ENCODE data around the gene RAB4B.

The RAB4B gene

DNA sequence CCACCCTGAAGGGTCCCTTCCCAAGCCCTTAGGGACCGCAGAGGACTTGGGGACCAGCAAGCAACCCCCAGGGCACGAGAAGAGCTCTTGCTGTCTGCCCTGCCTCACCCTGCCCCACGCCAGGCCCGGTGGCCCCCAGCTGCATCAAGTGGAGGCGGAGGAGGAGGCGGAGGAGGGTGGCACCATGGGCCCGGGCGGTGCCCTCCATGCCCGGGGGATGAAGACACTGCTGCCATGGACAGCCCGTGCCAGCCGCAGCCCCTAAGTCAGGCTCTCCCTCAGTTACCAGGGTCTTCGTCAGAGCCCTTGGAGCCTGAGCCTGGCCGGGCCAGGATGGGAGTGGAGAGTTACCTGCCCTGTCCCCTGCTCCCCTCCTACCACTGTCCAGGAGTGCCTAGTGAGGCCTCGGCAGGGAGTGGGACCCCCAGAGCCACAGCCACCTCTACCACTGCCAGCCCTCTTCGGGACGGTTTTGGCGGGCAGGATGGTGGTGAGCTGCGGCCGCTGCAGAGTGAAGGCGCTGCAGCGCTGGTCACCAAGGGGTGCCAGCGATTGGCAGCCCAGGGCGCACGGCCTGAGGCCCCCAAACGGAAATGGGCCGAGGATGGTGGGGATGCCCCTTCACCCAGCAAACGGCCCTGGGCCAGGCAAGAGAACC lies 22.4 kb downstream of the RAB4B start:
- H3K4me3 ChIP-seq (ENCODE audit: control insufficient read depth, low read depth, low read length), result peak overlapping the region; percentile 80
- DNase-seq (ENCODE audit: low read depth), result no peak
- TF ChIP-seq, protein P1, sequence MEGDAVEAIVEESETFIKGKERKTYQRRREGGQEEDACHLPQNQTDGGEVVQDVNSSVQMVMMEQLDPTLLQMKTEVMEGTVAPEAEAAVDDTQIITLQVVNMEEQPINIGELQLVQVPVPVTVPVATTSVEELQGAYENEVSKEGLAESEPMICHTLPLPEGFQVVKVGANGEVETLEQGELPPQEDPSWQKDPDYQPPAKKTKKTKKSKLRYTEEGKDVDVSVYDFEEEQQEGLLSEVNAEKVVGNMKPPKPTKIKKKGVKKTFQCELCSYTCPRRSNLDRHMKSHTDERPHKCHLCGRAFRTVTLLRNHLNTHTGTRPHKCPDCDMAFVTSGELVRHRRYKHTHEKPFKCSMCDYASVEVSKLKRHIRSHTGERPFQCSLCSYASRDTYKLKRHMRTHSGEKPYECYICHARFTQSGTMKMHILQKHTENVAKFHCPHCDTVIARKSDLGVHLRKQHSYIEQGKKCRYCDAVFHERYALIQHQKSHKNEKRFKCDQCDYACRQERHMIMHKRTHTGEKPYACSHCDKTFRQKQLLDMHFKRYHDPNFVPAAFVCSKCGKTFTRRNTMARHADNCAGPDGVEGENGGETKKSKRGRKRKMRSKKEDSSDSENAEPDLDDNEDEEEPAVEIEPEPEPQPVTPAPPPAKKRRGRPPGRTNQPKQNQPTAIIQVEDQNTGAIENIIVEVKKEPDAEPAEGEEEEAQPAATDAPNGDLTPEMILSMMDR (conservative IDR thresholded peaks at IDR 0.05; ENCODE audit: control insufficient read depth, insufficient read depth, low read depth, low read length), result no peak

DNA sequence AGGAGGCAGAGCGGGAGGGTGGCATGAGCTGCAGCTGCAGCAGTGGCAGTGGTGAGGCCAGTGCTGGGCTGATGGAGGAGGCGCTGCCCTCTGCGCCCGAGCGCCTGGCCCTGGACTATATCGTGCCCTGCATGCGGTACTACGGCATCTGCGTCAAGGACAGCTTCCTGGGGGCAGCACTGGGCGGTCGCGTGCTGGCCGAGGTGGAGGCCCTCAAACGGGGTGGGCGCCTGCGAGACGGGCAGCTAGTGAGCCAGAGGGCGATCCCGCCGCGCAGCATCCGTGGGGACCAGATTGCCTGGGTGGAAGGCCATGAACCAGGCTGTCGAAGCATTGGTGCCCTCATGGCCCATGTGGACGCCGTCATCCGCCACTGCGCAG lies 22.9 kb downstream of the RAB4B start:
- H3K4me3 ChIP-seq (ENCODE audit: control insufficient read depth, low read depth, low read length), result peak overlapping the region; percentile 1
- TF ChIP-seq, protein P1 (conservative IDR thresholded peaks at IDR 0.05; ENCODE audit: control insufficient read depth, insufficient read depth, low read depth, low read length), result no peak
- no peak for DNase-seq (ENCODE audit: low read depth)

DNA sequence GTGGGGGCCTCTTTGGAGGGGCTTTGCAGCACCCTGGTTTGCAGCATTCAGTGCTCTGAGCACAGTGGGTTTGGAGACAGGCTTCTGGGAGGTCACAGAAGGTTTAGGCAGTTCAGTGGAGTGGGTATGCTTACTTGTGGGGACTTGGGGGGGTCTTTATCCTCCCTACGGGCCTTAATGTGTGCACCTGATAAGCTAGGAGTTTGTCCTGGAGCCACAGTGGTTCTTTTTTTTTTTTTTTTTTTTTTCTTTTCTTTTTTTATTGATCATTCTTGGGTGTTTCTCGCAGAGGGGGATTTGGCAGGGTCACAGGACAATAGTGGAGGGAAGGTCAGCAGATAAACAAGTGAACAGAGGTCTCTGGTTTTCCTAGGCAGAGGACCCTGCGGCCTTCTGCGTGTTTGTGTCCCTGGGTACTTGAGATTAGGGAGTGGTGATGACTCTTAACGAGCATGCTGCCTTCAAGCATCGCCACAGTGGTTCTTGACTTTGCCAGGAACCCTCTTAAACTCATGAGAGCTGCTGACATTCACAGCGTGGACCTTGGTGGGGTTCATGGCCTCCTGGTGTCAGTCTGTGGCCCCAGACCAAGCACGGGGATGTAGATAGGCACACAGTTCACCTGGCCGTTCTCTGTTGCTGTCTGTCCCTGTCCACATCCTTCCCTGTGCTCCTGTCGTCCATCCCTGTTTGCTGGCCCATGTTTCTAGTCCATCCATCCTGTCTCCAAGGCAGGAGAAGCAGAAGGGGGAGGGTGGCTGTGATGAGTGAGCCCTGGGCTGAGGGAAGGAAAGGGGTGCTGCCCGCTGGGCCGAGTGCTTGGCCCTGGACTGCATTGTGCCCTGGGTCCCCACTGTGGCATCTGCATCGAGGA lies 23.6 kb downstream of the RAB4B start:
- TF ChIP-seq, protein P1 (conservative IDR thresholded peaks at IDR 0.05; ENCODE audit: control insufficient read depth, insufficient read depth, low read depth, low read length), result no peak
- peak overlapping the region; percentile 13 for H3K4me3 ChIP-seq (ENCODE audit: control insufficient read depth, low read depth, low read length)
- no peak for DNase-seq (ENCODE audit: low read depth)

DNA sequence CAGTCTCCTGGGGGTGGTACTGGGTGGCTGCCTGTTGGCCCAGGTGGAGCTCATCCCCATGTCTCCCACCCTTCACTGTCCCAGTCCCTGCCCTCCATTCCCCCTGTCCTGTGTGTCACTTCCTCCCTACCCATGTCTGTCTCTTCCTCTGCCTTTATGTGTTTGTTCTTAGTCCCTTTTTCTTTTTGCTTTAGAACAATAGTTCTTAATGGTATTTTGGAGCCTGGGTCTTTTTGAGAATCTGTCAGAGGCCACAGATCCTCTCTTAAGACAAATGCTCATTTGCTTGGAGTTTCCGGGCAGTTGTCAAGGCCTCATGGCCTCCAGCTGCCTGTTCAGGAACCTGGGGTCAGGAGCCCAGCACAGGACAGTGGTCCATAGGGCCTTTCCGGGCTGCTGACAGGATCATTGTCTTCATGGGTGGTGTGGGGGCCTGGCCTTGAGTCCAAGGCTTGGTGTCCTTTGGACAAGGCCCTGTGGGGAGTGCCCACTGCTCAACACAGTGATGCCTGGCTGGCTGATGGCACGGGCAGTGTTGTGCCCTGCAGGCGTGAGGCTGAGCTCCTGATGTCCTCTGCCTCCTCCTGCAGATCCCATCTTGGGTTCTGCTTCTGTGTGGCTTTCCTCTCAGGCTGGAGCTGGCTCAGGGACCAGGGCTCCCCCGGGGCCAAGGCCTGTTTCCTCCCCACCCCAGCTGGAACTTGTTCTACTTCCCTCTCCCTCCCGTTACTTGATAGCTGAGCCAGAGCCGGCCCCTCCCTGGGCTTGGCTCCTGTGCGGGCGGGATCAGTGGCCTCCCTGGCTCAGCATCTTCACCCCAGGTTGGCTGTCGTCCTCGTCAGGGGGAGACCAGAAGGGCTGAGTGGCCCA lies 24.5 kb downstream of the RAB4B start:
- H3K4me3 ChIP-seq (ENCODE audit: control insufficient read depth, low read depth, low read length), result peak overlapping the region; percentile 14
- no peak for DNase-seq (ENCODE audit: low read depth)
- TF ChIP-seq, protein P1 (conservative IDR thresholded peaks at IDR 0.05; ENCODE audit: control insufficient read depth, insufficient read depth, low read depth, low read length), result no peak

DNA sequence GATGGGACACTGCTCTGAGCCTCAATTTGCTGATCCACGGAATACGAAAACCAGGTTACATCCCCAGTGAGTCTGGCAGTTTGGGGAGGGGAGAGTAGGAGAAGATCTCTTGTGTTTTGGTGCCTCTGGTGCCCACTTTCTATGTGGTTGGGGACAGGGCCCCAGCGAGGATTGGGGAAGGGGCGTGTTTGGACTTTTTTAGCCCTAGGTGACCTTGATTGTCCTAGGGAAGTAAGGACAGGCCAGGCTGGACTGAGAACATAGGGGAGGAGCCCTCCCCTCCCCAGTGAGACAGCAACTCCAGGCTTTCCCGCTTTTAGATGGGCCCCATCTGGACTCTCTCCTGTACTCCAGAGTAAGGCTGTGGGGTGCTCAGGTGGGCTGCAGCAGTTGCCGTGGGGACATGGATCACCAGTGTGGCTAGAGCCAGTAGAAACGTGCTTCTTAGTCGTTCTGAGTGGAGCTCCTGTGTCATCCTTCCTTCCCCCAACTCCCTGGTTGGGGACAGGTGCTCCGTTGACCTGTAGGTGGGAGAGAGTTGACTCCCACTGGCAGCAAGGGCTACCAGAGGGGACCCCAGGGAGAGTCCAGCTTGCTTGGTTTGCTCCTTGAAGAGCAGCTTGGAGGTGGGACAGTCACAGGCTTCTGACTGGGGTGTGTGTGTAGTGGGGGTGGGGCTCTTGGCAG lies 25.3 kb downstream of the RAB4B start:
- TF ChIP-seq, protein P1 (conservative IDR thresholded peaks at IDR 0.05; ENCODE audit: control insufficient read depth, insufficient read depth, low read depth, low read length), result no peak
- H3K4me3 ChIP-seq (ENCODE audit: control insufficient read depth, low read depth, low read length), result no peak overlapping the region
- DNase-seq (ENCODE audit: low read depth), result no peak
